ENCODE results near the gene WEE2. TPM values are rescaled to one million over a fixed set of nuclear protein-coding genes. Genes with fewer than 3 reads are reported as not detected.

WEE2 gene
- total and polyA plus RNA-seq, 4 experiments from 2014 or later = not detected

DNA sequence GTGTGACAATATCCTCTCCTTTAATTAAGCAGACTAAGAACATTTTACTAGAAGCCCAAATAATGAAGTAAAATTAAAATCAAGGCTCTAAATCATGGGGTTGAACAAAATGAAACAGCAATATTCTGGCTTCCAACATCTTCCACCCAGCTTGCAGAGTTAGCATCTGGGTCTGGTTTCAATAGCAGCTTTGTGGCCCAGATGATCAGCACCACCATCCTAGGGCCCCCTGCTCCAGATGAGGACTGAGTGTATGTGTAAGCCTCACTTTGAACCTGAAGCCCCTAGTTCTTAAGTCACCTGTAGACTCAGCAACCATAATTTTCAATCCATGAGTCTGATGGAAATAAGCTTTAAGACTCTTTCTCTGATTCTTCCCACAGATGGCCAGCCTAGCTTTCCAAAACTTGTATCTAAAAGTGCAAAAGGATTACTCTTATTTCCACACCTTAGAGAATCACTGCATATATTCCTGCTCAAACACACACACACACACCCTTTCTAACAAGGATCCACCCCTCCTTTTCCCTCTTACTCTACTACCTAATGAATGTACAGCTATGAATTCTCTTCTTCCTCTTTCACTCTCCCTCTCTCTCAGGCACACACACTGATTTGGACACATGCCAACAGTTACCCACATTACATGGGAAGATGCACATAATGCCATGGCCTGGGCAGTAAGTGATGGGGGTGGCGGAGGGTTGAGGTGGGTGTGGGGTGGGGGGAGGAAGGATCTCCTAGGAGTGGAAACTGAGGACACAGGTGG is 9.7 kb upstream of the WEE2 start:
- Mint-ChIP-seq H3K27me3 (no peaks in the 10 kb centered on the region), H3K9me3 (peaks cover 0 to 2% (median 0%) of the 10 kb centered on the region in 8 donors), H3K27ac (peak overlapping the region in 4 of 7 donors; percentile 5 to 70 (median 58)), H3K4me1 (peaks cover 56 to 80% (median 66%) of the 10 kb centered on the region in 4 donors), H3K36me3 (peaks cover 9 to 16% of the 10 kb centered on the region in 2 donors), H3K4me3 (peak overlapping the region in 5 of 8 donors; percentile 1 to 18 (median 8))
- Histone ChIP-seq H3K9me3 (ENCODE audit: control insufficient read depth in 1 of 2, low read length in 2 of 2) (no peaks in the 10 kb centered on the region), H3K27ac (ENCODE audit: low read depth, low read length) (no peak overlapping the region), H3K4me3 (ENCODE audit: low read length in 2 of 2) (no peak overlapping the region), H3K27me3 (ENCODE audit: insufficient read depth, low read length) (no peaks in the 10 kb centered on the region), H3K4me1 (ENCODE audit: insufficient read depth, low read length) (peaks cover 44% of the 10 kb centered on the region), H3K36me3 (ENCODE audit: insufficient read depth, low read length) (no peaks in the 10 kb centered on the region)
- ChIA-PET CTCF (ENCODE audit: partially characterized antibody) (interaction anchor here (0.7 to 6.5 kb wide), 2 partner anchors 37 to 44 kb away, joined by 3 to 67 read pairs; partner anchors contain the start of gene SSBP1), POLR2A (ENCODE audit: partially characterized antibody) (interaction anchor here (0.8 kb wide), 1 partner anchor 39 kb away, joined by 4 read pairs; the partner anchor contains the start of gene SSBP1)
- intact Hi-C loops (cut with micrococcal nuclease) = no loop called here
- DNase-seq = no peak

- H3K27ac Mint-ChIP-seq = peak overlapping the region; percentile 80 to 95 (median 93)
- H3K4me3 Mint-ChIP-seq = peak overlapping the region; percentile 87 to 94 (median 90)
- intact Hi-C loops (cut with micrococcal nuclease) = loop anchor here (10.0 kb wide), 1 partner anchor 145 kb away; the partner anchor contains the start of gene AGK
- Histone ChIP-seq H3K4me1 (ENCODE audit: insufficient read depth, low read length) (peaks cover 44% of the 10 kb centered on the region), H3K36me3 (ENCODE audit: insufficient read depth, low read length) (no peaks in the 10 kb centered on the region), H3K4me3 (ENCODE audit: low read length in 2 of 2) (no peak overlapping the region), H3K27me3 (ENCODE audit: insufficient read depth, low read length) (no peaks in the 10 kb centered on the region), H3K9me3 (ENCODE audit: control insufficient read depth in 1 of 2, low read length in 2 of 2) (no peaks in the 10 kb centered on the region), H3K27ac (ENCODE audit: low read depth, low read length) (no peak overlapping the region)
- H3K4me1 Mint-ChIP-seq = peaks cover 48 to 77% (median 59%) of the 10 kb centered on the region in 4 donors
- ChIA-PET POLR2A (ENCODE audit: partially characterized antibody) (interaction anchor here (3.8 kb wide), 1 partner anchor 38 kb away, joined by 89 read pairs; the partner anchor contains the start of gene SSBP1), CTCF (ENCODE audit: partially characterized antibody) (interaction anchor here (3.7 to 6.5 kb wide), 2 partner anchors 36 to 45 kb away, joined by 16 to 67 read pairs; partner anchors contain the start of gene SSBP1)
- H3K36me3 Mint-ChIP-seq = peaks cover 4 to 14% of the 10 kb centered on the region in 2 donors
- H3K9me3 Mint-ChIP-seq = peaks cover 0 to 2% (median 0%) of the 10 kb centered on the region in 8 donors
- DNase-seq = no peak
- peaks cover 0 to 2% of the 10 kb centered on the region in 2 donors for H3K27me3 Mint-ChIP-seq
Measured at GRCh38 chr7:141699860-141700259, 8.3 kb upstream of the WEE2 start.

DNA sequence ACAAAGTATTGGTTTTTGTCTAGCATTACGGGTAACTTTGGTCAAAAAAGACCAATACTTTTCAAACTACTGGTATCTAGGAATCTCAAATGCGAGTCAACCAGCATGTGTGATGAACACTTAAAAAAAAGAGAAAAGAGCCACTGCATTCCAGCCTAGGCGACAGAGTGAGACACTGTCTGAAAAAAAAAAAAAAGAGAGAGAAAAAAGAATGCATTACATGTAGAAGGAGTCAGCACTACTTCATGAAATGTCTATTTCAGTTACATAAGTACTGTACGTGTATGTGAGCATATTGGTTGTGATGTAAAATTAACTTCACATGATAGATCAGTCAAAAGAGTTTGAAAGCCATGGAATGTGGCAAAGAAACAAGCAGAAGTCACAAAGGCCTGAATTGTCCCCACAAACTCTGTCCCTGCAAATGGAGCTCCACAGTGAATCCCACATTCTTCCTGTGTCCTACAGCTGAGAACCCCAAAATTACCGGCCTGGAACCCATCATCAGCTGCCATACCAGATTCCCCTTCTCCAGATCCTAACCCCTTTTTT is 7.8 kb upstream of the WEE2 start:
- Mint-ChIP-seq H3K27me3 (peaks cover 0 to 2% of the 10 kb centered on the region in 2 donors), H3K9me3 (peaks cover 0 to 2% (median 0%) of the 10 kb centered on the region in 8 donors), H3K4me1 (peaks cover 45 to 73% (median 55%) of the 10 kb centered on the region in 4 donors), H3K36me3 (peaks cover 4 to 14% of the 10 kb centered on the region in 2 donors), H3K4me3 (peak overlapping the region; percentile 87 to 94 (median 90)), H3K27ac (peak overlapping the region; percentile 80 to 95 (median 93))
- peaks cover 44% of the 10 kb centered on the region for H3K4me1 ChIP-seq (ENCODE audit: insufficient read depth, low read length)
- H3K36me3 ChIP-seq (ENCODE audit: insufficient read depth, low read length) = no peaks in the 10 kb centered on the region
- POLR2A ChIA-PET (ENCODE audit: partially characterized antibody) = interaction anchor here (1.1 to 3.8 kb wide), 5 partner anchors 9 to 686 kb away, joined by 3 to 89 read pairs (median 4); partner anchors contain the start of genes MRPS33 and SSBP1
- intact Hi-C loops (cut with micrococcal nuclease) = loop anchor here (10.0 kb wide), 1 partner anchor 146 kb away; the partner anchor contains the start of gene AGK
- no peaks in the 10 kb centered on the region for H3K9me3 ChIP-seq (ENCODE audit: control insufficient read depth in 1 of 2, low read length in 2 of 2)
- peak overlapping the region; percentile 58 for H3K27ac ChIP-seq (ENCODE audit: low read depth, low read length)
- CTCF ChIA-PET (ENCODE audit: partially characterized antibody) = interaction anchor here (1.0 to 6.5 kb wide), 4 partner anchors 35 to 49 kb away, joined by 3 to 67 read pairs (median 10); partner anchors contain the start of gene SSBP1
- H3K4me3 ChIP-seq (ENCODE audit: low read length in 2 of 2) = peak overlapping the region in 1 of 2 donors; percentile 56
- no peaks in the 10 kb centered on the region for H3K27me3 ChIP-seq (ENCODE audit: insufficient read depth, low read length)
- DNase-seq = no peak

GRCh38 chr7:141700848-141701371 is 7.2 kb upstream of the WEE2 start:
- H3K4me3 ChIP-seq (ENCODE audit: low read length in 2 of 2) = peak overlapping the region; percentile 49 to 56
- no peaks in the 10 kb centered on the region for H3K9me3 ChIP-seq (ENCODE audit: control insufficient read depth in 1 of 2, low read length in 2 of 2)
- H3K27ac Mint-ChIP-seq = peak overlapping the region; percentile 63 to 95 (median 93)
- CTCF ChIA-PET (ENCODE audit: partially characterized antibody) = interaction anchor here (0.6 to 6.5 kb wide), 6 partner anchors 35 to 85 kb away, joined by 3 to 67 read pairs (median 3); partner anchors contain the start of gene SSBP1
- peak overlapping the region; percentile 58 for H3K27ac ChIP-seq (ENCODE audit: low read depth, low read length)
- no peaks in the 10 kb centered on the region for H3K27me3 ChIP-seq (ENCODE audit: insufficient read depth, low read length)
- H3K36me3 Mint-ChIP-seq = peaks cover 4 to 14% of the 10 kb centered on the region in 2 donors
- POLR2A ChIA-PET (ENCODE audit: partially characterized antibody) = interaction anchor here (0.6 to 3.8 kb wide), 14 partner anchors 9 to 686 kb away, joined by 3 to 89 read pairs (median 4); partner anchors contain the start of genes MRPS33 and SSBP1
- H3K27me3 Mint-ChIP-seq = peaks cover 0 to 2% of the 10 kb centered on the region in 2 donors
- intact Hi-C loops (cut with micrococcal nuclease) = loop anchor here (1.0 to 10.0 kb wide), 2 partner anchors 37 to 146 kb away; partner anchors contain the start of genes AGK and SSBP1
- H3K4me1 Mint-ChIP-seq = peaks cover 42 to 70% (median 52%) of the 10 kb centered on the region in 4 donors
- DNase-seq = peak in 3 of 5 donors; percentile 3 to 43 (median 7)
- H3K9me3 Mint-ChIP-seq = peaks cover 0 to 2% (median 0%) of the 10 kb centered on the region in 8 donors
- H3K4me3 Mint-ChIP-seq = peak overlapping the region; percentile 87 to 94 (median 90)
- H3K36me3 ChIP-seq (ENCODE audit: insufficient read depth, low read length) = no peaks in the 10 kb centered on the region
- peaks cover 44% of the 10 kb centered on the region for H3K4me1 ChIP-seq (ENCODE audit: insufficient read depth, low read length)

- Histone ChIP-seq H3K36me3 (ENCODE audit: insufficient read depth, low read length) (no peaks in the 10 kb centered on the region), H3K4me1 (ENCODE audit: insufficient read depth, low read length) (peaks cover 44% of the 10 kb centered on the region), H3K9me3 (ENCODE audit: control insufficient read depth in 1 of 2, low read length in 2 of 2) (no peaks in the 10 kb centered on the region), H3K27me3 (ENCODE audit: insufficient read depth, low read length) (no peaks in the 10 kb centered on the region), H3K27ac (ENCODE audit: low read depth, low read length) (peak overlapping the region; percentile 74), H3K4me3 (ENCODE audit: low read length in 2 of 2) (peak overlapping the region in 1 of 2 donors; percentile 57)
- Mint-ChIP-seq H3K4me3 (peak overlapping the region; percentile 87 to 94 (median 90)), H3K9me3 (peaks cover 0 to 2% (median 0%) of the 10 kb centered on the region in 8 donors), H3K27ac (peak overlapping the region; percentile 87 to 95 (median 93)), H3K27me3 (peaks cover 0 to 2% of the 10 kb centered on the region in 2 donors), H3K4me1 (peaks cover 36 to 65% (median 47%) of the 10 kb centered on the region in 4 donors), H3K36me3 (peaks cover 1 to 11% of the 10 kb centered on the region in 2 donors)
- peak; percentile 77 to 88 (median 79) for DNase-seq
- POLR2A ChIA-PET (ENCODE audit: partially characterized antibody) = interaction anchor here (0.6 to 3.8 kb wide), 15 partner anchors 8 to 687 kb away, joined by 3 to 89 read pairs (median 4); partner anchors contain the start of genes MRPS33 and SSBP1
- CTCF ChIA-PET (ENCODE audit: partially characterized antibody) = interaction anchor here (0.6 to 6.5 kb wide), 6 partner anchors 34 to 85 kb away, joined by 3 to 67 read pairs (median 3); partner anchors contain the start of gene SSBP1
- intact Hi-C loops (cut with micrococcal nuclease) = loop anchor here (1.0 to 10.0 kb wide), 2 partner anchors 37 to 147 kb away; partner anchors contain the start of genes AGK and SSBP1
Measured at GRCh38 chr7:141701489-141702046, 6.6 kb upstream of the WEE2 start.

GRCh38 chr7:141702047-141702567 is 6.0 kb upstream of the WEE2 start, which contains the start of gene DENND11:
DENND11 (minus strand) TSS chr7:141702166; CDS start chr7:141702153, 13 bp downstream.
- intact Hi-C loops (cut with micrococcal nuclease) = loop anchor here (10.0 kb wide), 1 partner anchor 147 kb away; the partner anchor contains the start of gene AGK
- POLR2A ChIA-PET (ENCODE audit: partially characterized antibody) = interaction anchor here (0.6 to 3.8 kb wide), 13 partner anchors 8 to 48 kb away, joined by 3 to 89 read pairs (median 3); partner anchors contain the start of gene SSBP1
- Mint-ChIP-seq H3K9me3 (peaks cover 0 to 2% (median 0%) of the 10 kb centered on the region in 8 donors), H3K36me3 (peaks cover 0 to 11% of the 10 kb centered on the region in 2 donors), H3K27me3 (peaks cover 0 to 2% of the 10 kb centered on the region in 2 donors), H3K27ac (peak within 1 kb of the TSS; percentile 87 to 95 (median 94)), H3K4me3 (peak within 1 kb of the TSS; percentile 87 to 94 (median 90)), H3K4me1 (peaks cover 34 to 60% (median 42%) of the 10 kb centered on the region in 4 donors)
- DNase-seq = peak; percentile 53 to 66 (median 61)
- Histone ChIP-seq H3K27ac (ENCODE audit: low read depth, low read length) (peak within 1 kb of the TSS; percentile 75), H3K9me3 (ENCODE audit: control insufficient read depth in 1 of 2, low read length in 2 of 2) (no peaks in the 10 kb centered on the region), H3K4me3 (ENCODE audit: low read length in 2 of 2) (peak within 1 kb of the TSS; percentile 49 to 60), H3K36me3 (ENCODE audit: insufficient read depth, low read length) (no peaks in the 10 kb centered on the region), H3K4me1 (ENCODE audit: insufficient read depth, low read length) (peaks cover 38% of the 10 kb centered on the region), H3K27me3 (ENCODE audit: insufficient read depth, low read length) (no peaks in the 10 kb centered on the region)
- CTCF ChIA-PET (ENCODE audit: partially characterized antibody) = interaction anchor here (0.6 to 6.5 kb wide), 6 partner anchors 14 to 84 kb away, joined by 3 to 67 read pairs (median 4); partner anchors contain the start of gene SSBP1

Measured in CD4-positive, alpha-beta memory T cell (primary cell).